Measurements from ENCODE around the gene NAB1.

DNA sequence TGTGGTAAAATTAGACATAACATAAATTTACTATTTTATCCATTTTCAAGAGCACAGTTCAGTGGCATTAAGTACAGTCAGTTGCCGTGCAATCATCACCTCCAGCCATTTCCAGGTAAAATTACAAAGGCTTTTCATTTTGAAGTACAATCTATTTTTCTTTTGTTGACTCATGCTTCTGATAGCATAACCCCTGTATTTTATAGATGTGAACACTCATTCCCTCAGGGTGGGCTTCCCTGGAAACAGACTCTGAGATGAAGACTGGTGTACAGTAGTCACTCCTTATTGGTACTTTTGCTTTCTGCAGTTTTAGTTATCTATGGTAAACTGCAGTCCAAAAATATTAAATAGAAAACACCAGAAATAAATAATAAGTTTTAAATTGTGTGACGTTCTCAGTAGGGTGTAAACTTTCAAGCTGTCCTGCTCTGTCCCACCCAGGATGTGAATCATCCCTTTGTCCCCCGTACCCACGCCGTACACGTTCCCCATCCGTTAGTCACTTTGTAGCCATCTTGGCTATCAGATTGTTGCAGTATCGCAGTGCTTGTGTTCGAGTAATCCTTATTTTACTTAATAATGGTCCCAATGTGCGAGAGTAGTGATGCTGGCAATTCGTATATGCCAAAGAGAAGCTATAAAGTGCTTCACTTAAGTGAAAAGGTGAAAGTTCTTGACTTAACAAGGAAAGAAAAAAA lies 41.1 kb upstream of the NAB1 start:
- TF ChIP-seq, protein P1, sequence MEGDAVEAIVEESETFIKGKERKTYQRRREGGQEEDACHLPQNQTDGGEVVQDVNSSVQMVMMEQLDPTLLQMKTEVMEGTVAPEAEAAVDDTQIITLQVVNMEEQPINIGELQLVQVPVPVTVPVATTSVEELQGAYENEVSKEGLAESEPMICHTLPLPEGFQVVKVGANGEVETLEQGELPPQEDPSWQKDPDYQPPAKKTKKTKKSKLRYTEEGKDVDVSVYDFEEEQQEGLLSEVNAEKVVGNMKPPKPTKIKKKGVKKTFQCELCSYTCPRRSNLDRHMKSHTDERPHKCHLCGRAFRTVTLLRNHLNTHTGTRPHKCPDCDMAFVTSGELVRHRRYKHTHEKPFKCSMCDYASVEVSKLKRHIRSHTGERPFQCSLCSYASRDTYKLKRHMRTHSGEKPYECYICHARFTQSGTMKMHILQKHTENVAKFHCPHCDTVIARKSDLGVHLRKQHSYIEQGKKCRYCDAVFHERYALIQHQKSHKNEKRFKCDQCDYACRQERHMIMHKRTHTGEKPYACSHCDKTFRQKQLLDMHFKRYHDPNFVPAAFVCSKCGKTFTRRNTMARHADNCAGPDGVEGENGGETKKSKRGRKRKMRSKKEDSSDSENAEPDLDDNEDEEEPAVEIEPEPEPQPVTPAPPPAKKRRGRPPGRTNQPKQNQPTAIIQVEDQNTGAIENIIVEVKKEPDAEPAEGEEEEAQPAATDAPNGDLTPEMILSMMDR (IDR thresholded peaks at IDR 0.05): no peak
- no peak for TF ChIP-seq POLR2A (IDR thresholded peaks at IDR 0.05)
